Measurements from ENCODE around the gene GTF2H1.
"Not testable (repeated sequence)": the region's sequence is repeated elsewhere in the genome, so short reads cannot be mapped to it uniquely, and the experiment has no call there.

GTF2H1 gene

DNA sequence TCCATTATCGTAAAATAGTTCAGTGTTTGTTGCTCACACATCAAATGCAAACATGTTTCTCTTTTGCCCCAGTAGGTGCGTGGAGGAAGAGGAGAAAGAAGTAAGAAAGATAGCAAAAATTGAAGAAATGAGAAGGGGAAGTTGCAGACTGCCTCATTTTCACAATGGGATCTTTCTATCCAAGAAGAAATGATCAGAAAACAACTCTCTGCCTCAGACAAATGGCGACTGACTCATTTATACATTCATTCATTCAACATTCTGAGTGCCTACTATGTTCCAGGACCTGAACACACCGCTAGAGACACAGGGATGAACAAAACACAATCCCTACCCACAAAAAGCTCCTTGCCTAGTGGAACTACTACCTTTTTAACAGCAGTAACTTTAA, 794 bp upstream of the GTF2H1 start:
- Histone ChIP-seq H3K4me1 (ENCODE audit: control insufficient read depth, insufficient read depth, low read length) (peaks cover 43% of the 10 kb centered on the region), H3K4me3 (ENCODE audit: low read length) (peak overlapping the region; percentile 98), H3K36me3 (ENCODE audit: insufficient read depth, low read length) (peaks cover 10% of the 10 kb centered on the region), H3K9ac (ENCODE audit: low read depth, low read length) (peak overlapping the region; percentile 97), H3K4me2 (ENCODE audit: low read length) (peak overlapping the region; percentile 80), H3K27me3 (ENCODE audit: control insufficient read depth, insufficient read depth, low read length) (no peaks in the 10 kb centered on the region), H3K9me3 (replicated peaks; ENCODE audit: low read length) (no peaks in the 10 kb centered on the region)

DNA sequence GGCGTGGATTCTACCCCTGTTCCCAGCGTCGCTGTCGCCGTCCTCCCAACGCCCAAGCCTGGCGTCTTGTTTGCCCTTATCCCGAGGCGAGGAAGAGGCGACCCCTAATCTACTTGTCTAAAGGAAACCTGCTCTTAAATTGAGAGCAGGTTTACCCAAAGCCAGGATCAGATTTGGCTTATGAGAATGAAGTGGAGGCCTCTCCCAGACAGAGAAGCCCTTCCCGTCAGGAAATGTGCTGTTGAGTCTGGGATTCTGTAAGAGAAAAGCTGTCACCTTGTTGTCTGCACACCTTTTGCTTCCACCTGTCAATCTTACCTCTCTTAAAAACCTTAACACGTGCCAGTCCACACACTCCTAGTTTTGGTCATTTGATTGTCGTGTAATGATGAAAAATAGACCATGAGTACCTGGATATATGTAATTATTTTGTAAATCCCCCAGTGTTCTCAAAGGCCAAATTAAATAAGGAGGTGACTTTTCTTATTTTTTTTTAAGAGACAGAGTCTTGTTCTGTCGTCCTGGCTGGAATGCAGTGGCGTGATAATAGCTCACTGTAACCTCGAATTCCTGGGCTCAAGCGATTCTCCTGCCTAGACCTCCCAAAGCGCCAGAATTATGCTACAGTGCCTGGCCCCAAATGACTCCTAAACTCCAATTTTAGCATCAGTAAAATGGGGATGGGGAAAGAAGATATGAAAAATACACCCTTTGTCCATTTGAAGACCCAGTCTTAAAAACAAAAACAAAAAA, 627 bp downstream of the GTF2H1 start:
- Histone ChIP-seq H3K36me3 (ENCODE audit: insufficient read depth, low read length) (peaks cover 17% of the 10 kb centered on the region), H3K4me1 (ENCODE audit: control insufficient read depth, insufficient read depth, low read length) (peaks cover 43% of the 10 kb centered on the region), H3K27me3 (ENCODE audit: control insufficient read depth, insufficient read depth, low read length) (no peaks in the 10 kb centered on the region)

GRCh38 chr11:18323881-18324280, 1.5 kb downstream of the GTF2H1 start:
- H3K9me3 ChIP-seq (replicated peaks; ENCODE audit: low read length); H3K27me3 ChIP-seq (ENCODE audit: control insufficient read depth, insufficient read depth, low read length): not testable (repeated sequence)
- peaks cover 41% of the 10 kb centered on the region for H3K4me1 ChIP-seq (ENCODE audit: control insufficient read depth, insufficient read depth, low read length)
- peaks cover 19% of the 10 kb centered on the region for H3K36me3 ChIP-seq (ENCODE audit: insufficient read depth, low read length)
- H3K9ac ChIP-seq (ENCODE audit: low read depth, low read length) = peak overlapping the region; percentile 97
- H3K4me3 ChIP-seq (ENCODE audit: low read length) = peak overlapping the region; percentile 98
- H3K4me2 ChIP-seq (ENCODE audit: low read length) = peak overlapping the region; percentile 80

More for the DNA sequence above, 627 bp downstream of the GTF2H1 start:
- Histone ChIP-seq H3K4me3 (ENCODE audit: low read length) (peak overlapping the region; percentile 98), H3K9ac (ENCODE audit: low read depth, low read length) (peak overlapping the region; percentile 97), H3K4me2 (ENCODE audit: low read length) (peak overlapping the region; percentile 80), H3K9me3 (replicated peaks; ENCODE audit: low read length) (no peaks in the 10 kb centered on the region)

- Histone ChIP-seq H3K9me3 (replicated peaks; ENCODE audit: low read length) (no peaks in the 10 kb centered on the region), H3K4me2 (ENCODE audit: low read length) (peak overlapping the region; percentile 80), H3K27me3 (ENCODE audit: control insufficient read depth, insufficient read depth, low read length) (no peaks in the 10 kb centered on the region), H3K4me3 (ENCODE audit: low read length) (peak overlapping the region; percentile 52), H3K4me1 (ENCODE audit: control insufficient read depth, insufficient read depth, low read length) (peaks cover 36% of the 10 kb centered on the region), H3K36me3 (ENCODE audit: insufficient read depth, low read length) (peaks cover 24% of the 10 kb centered on the region), H3K9ac (ENCODE audit: low read depth, low read length) (peak overlapping the region; percentile 97)
Measured at GRCh38 chr11:18324381-18324780, 2.0 kb downstream of the GTF2H1 start.

- Histone ChIP-seq H3K9ac (ENCODE audit: low read depth, low read length) (no peak overlapping the region), H3K36me3 (ENCODE audit: insufficient read depth, low read length) (peaks cover 50% of the 10 kb centered on the region), H3K4me1 (ENCODE audit: control insufficient read depth, insufficient read depth, low read length) (peaks cover 12% of the 10 kb centered on the region), H3K4me2 (ENCODE audit: low read length) (no peak overlapping the region), H3K27me3 (ENCODE audit: control insufficient read depth, insufficient read depth, low read length) (no peaks in the 10 kb centered on the region), H3K4me3 (ENCODE audit: low read length) (no peak overlapping the region), H3K9me3 (replicated peaks; ENCODE audit: low read length) (no peaks in the 10 kb centered on the region)
Measured at GRCh38 chr11:18329196-18329870, 7.0 kb downstream of the GTF2H1 start.

DNA sequence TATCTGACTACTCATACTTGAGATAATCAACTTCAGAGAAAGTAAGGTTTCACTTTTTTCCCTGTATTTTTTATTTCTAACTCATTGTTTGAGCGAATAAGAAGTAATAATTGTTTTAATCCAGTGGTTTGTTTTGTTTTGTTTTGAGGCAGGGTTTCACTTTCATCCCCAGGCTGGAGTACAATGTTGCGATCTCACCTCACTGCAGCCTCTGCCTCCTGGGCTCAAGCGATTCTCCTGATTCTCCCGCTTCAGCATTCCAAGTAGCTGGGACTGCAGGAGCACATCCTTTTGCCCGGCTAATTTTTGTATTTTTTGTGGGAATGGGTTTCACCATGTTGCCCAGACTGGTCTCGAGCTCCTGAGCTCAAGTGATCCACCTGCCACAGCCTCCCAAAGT, 8.6 kb downstream of the GTF2H1 start:
- Histone ChIP-seq H3K9me3 (replicated peaks; ENCODE audit: low read length) (no peaks in the 10 kb centered on the region), H3K9ac (ENCODE audit: low read depth, low read length) (no peak overlapping the region), H3K4me2 (ENCODE audit: low read length) (no peak overlapping the region), H3K36me3 (ENCODE audit: insufficient read depth, low read length) (peaks cover 64% of the 10 kb centered on the region), H3K27me3 (ENCODE audit: control insufficient read depth, insufficient read depth, low read length) (no peaks in the 10 kb centered on the region), H3K4me3 (ENCODE audit: low read length) (no peak overlapping the region), H3K4me1 (ENCODE audit: control insufficient read depth, insufficient read depth, low read length) (no peaks in the 10 kb centered on the region)

DNA sequence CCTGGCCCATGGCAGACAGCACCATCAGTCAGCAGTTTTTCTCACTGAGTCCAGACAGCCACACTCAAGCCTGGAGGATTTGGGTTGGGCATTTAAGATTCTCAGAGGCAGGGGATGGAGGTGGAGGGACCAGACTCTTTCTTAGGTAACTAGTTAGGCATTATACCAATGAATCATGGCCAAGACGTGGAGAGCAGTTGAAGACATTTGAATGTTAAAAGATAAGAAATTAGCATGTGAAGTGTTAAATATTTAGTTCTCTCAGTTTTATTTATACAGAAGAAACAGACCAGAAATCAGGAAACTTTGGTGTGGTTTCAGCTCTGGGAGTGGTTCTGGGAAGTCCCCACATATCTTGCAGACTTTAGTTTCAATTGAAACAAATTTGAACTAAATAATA, 9.9 kb downstream of the GTF2H1 start:
- Histone ChIP-seq H3K27me3 (ENCODE audit: control insufficient read depth, insufficient read depth, low read length) (no peaks in the 10 kb centered on the region), H3K4me3 (ENCODE audit: low read length) (no peak overlapping the region), H3K9ac (ENCODE audit: low read depth, low read length) (no peak overlapping the region), H3K4me1 (ENCODE audit: control insufficient read depth, insufficient read depth, low read length) (no peaks in the 10 kb centered on the region), H3K9me3 (replicated peaks; ENCODE audit: low read length) (no peaks in the 10 kb centered on the region), H3K4me2 (ENCODE audit: low read length) (no peak overlapping the region), H3K36me3 (ENCODE audit: insufficient read depth, low read length) (peaks cover 63% of the 10 kb centered on the region)

- Histone ChIP-seq H3K9me3 (replicated peaks; ENCODE audit: low read length) (no peaks in the 10 kb centered on the region), H3K9ac (ENCODE audit: low read depth, low read length) (no peak overlapping the region), H3K4me2 (ENCODE audit: low read length) (no peak overlapping the region), H3K4me1 (ENCODE audit: control insufficient read depth, insufficient read depth, low read length) (no peaks in the 10 kb centered on the region), H3K4me3 (ENCODE audit: low read length) (no peak overlapping the region), H3K27me3 (ENCODE audit: control insufficient read depth, insufficient read depth, low read length) (no peaks in the 10 kb centered on the region), H3K36me3 (ENCODE audit: insufficient read depth, low read length) (peaks cover 63% of the 10 kb centered on the region)
Measured at GRCh38 chr11:18332891-18333290, 10.5 kb downstream of the GTF2H1 start.

DNA sequence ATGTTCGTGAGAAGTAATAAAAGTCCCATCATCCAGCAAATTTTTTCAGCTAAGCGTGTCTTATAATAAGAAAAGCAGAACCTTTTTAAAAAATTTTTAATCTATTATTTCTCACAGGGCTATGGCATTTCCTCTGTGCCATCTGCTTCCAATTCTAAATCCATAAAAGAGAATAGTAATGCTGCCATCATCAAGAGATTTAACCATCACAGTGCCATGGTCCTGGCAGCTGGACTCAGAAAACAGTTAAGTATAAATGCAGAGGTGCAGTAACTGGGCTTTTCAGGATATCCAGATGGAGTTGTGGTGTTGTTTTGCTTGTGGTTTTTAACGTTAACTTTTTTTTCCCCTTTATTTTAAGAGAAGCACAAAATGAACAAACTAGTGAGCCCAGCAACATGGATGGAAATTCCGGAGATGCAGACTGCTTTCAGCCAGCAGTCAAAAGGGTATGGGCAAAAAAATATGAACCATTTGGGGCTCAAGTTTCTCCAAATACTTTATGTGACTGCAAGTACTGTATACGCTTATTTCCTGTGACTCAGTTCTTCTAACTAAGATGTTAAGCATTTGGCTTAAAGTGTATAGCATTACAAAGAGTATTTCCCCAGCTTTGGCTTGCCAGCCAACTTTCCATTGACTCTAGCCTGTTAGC, 25.2 kb downstream of the GTF2H1 start:
- peaks cover 54% of the 10 kb centered on the region for H3K36me3 ChIP-seq (ENCODE audit: insufficient read depth, low read length)

DNA sequence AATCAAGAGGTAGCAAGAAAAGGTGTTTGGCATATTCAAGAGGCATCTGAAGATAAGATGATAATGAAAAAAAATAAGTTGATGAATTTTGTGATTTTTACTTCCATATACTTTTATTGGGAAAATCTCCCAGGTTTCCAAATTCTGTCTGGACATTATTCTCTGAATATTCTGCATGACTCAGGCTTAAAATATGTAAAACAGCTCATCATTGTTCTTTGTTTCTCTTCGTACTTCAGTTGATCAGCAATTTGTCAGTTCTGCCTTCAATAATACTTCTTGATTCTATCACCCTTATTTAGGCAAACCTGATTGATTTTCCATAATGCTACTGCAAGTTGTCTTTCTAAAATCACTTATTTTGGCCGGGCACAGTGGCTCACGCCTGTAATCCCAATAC, 30.2 kb downstream of the GTF2H1 start:
- Histone ChIP-seq H3K9ac (ENCODE audit: low read depth, low read length) (no peak overlapping the region), H3K4me1 (ENCODE audit: control insufficient read depth, insufficient read depth, low read length) (peaks cover 22% of the 10 kb centered on the region), H3K27me3 (ENCODE audit: control insufficient read depth, insufficient read depth, low read length) (no peaks in the 10 kb centered on the region), H3K4me3 (ENCODE audit: low read length) (no peak overlapping the region), H3K9me3 (replicated peaks; ENCODE audit: low read length) (no peaks in the 10 kb centered on the region), H3K36me3 (ENCODE audit: insufficient read depth, low read length) (peaks cover 65% of the 10 kb centered on the region), H3K4me2 (ENCODE audit: low read length) (no peak overlapping the region)

More for the DNA sequence above, 25.2 kb downstream of the GTF2H1 start:
- H3K4me3 ChIP-seq (ENCODE audit: low read length) = no peak overlapping the region
- H3K9ac ChIP-seq (ENCODE audit: low read depth, low read length) = peak overlapping the region; percentile 12
- H3K4me1 ChIP-seq (ENCODE audit: control insufficient read depth, insufficient read depth, low read length) = peaks cover 32% of the 10 kb centered on the region
- no peaks in the 10 kb centered on the region for H3K27me3 ChIP-seq (ENCODE audit: control insufficient read depth, insufficient read depth, low read length)
- no peaks in the 10 kb centered on the region for H3K9me3 ChIP-seq (replicated peaks; ENCODE audit: low read length)
- peak overlapping the region; percentile 51 for H3K4me2 ChIP-seq (ENCODE audit: low read length)

DNA sequence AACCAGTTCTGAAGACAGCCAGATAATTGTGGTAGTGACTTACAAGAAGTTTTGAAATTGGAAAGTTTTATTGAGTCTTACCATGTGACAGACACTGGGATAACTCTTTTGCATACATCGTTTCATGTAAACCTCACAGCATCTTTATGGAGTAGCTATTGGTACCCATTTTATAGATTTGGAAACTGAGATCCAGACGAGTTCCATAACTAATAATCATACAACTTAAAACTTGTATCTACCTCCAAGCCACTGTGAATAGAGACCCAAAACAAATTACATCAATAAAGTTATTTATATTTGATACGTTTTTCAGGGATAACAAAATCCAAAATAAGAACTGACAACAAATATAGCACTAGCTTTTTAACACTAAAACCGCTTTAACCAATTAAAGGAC, 36.3 kb downstream of the GTF2H1 start:
- Histone ChIP-seq H3K9ac (ENCODE audit: low read depth, low read length) (no peak overlapping the region), H3K36me3 (ENCODE audit: insufficient read depth, low read length) (peaks cover 79% of the 10 kb centered on the region), H3K9me3 (replicated peaks; ENCODE audit: low read length) (no peaks in the 10 kb centered on the region), H3K4me3 (ENCODE audit: low read length) (no peak overlapping the region), H3K4me1 (ENCODE audit: control insufficient read depth, insufficient read depth, low read length) (no peaks in the 10 kb centered on the region), H3K27me3 (ENCODE audit: control insufficient read depth, insufficient read depth, low read length) (no peaks in the 10 kb centered on the region), H3K4me2 (ENCODE audit: low read length) (no peak overlapping the region)
